OCI-LY3 (cell line): Measurements from ENCODE around the gene TAF5L.

Experiments
- H2AFZ ChIP-seq: fragments of 200-600, 300-600 bp; shearing (Covaris generic); 2 replicates; pipeline ENCODE4 v1.6.0; 2014; ENCODE audit warnings: antibody characterized with exemption, low read depth, low read length
- H3K27ac ChIP-seq: fragments of 200-600, 300-600 bp; sonication (generic); 2 replicates; pipeline ENCODE4 v1.5.1; 2014; ENCODE audit warnings: mild to moderate bottlenecking, low read length, moderate library complexity, mixed read lengths
- H3K27me3 ChIP-seq: fragments of 200-600, 300-600 bp; sonication (generic); 2 replicates; pipeline ENCODE4 v1.6.1; 2014; ENCODE audit warnings: low read depth, low read length, mixed read lengths
- H3K36me3 ChIP-seq: fragments of 200-600, 300-600 bp; sonication (generic); replicated peaks from 2 replicates; pipeline ENCODE3; 2014; ENCODE audit warnings: low read depth, low read length, mixed read lengths
- H3K4me1 ChIP-seq: fragments of 300-600, 200-600 bp; sonication (generic); 2 replicates; pipeline ENCODE4 v1.6.1; 2014; ENCODE audit warnings: low read length, mixed read lengths
- H3K4me2 ChIP-seq: fragments of 200-600, 300-600 bp; sonication (generic); 2 replicates; pipeline ENCODE4 v1.6.1; 2014; ENCODE audit warnings: low read length, mixed read lengths
- H3K4me3 ChIP-seq: fragments of 300-600, 200-600 bp; sonication (generic); 2 replicates; pipeline ENCODE4 v1.5.1; 2014; ENCODE audit warnings: antibody characterized with exemption, mild to moderate bottlenecking, low read length, moderate library complexity
- H3K79me2 ChIP-seq: fragments of 300-600, 200-600 bp; shearing (Covaris generic); 2 replicates; pipeline ENCODE4 v1.6.1; 2014; ENCODE audit warnings: mild to moderate bottlenecking, low read length, mixed read lengths
- H3K9ac ChIP-seq: fragments of 300-600, 200-600 bp; shearing (Covaris generic); 2 replicates; pipeline ENCODE4 v1.6.0; 2014; ENCODE audit warnings: mild to moderate bottlenecking, low read length, moderate library complexity
- H3K9me3 ChIP-seq: fragments of 200-600, 300-600 bp; shearing (Covaris generic); 2 replicates; pipeline ENCODE4 v1.6.1; 2014; ENCODE audit warnings: low read length, mixed read lengths; ENCODE audit not compliant: insufficient read depth
- H4K20me1 ChIP-seq: fragments of 200-600, 300-600 bp; sonication (generic); 2 replicates; pipeline ENCODE4 v1.6.1; 2016; ENCODE audit warnings: low read length, mixed read lengths; ENCODE audit not compliant: insufficient read depth
- CTCF ChIP-seq: fragments of 200-600, 300-600 bp; sonication (generic); IDR thresholded peaks from 2 replicates; pipeline ENCODE4 v1.5.1; 2014; ENCODE audit warnings: antibody characterized with exemption, low read length, low read depth
- EZH2phosphoT487 ChIP-seq: fragments of 200-600 bp; shearing (Covaris generic); IDR thresholded peaks from 2 replicates; pipeline ENCODE4 v1.6.1; 2018; ENCODE audit warnings: antibody characterized with exemption, mixed run types, low read depth

TAF5L gene

GRCh38 chr1:229593800-229594199, 32.1 kb downstream of the TAF5L start:
- peaks cover 5% of the 10 kb centered on the region for H3K79me2 ChIP-seq
- no peaks in the 10 kb centered on the region for H3K27me3 ChIP-seq

GRCh38 chr1:229590119-229590518, 35.8 kb downstream of the TAF5L start:
- H3K9me3 ChIP-seq, result no peaks in the 10 kb centered on the region
- no peaks in the 10 kb centered on the region for H3K79me2 ChIP-seq
- peaks cover 16% of the 10 kb centered on the region for H3K36me3 ChIP-seq
- H3K4me1 ChIP-seq, result no peaks in the 10 kb centered on the region
- H4K20me1 ChIP-seq, result no peaks in the 10 kb centered on the region
- no peak overlapping the region for H3K9ac ChIP-seq
- TF ChIP-seq EZH2phosphoT487, result no peak
- no peak for TF ChIP-seq CTCF
- H3K4me2 ChIP-seq, result no peak overlapping the region
- H3K27me3 ChIP-seq, result no peaks in the 10 kb centered on the region
- H3K4me3 ChIP-seq, result no peak overlapping the region
- H3K27ac ChIP-seq, result no peak overlapping the region
- no peak overlapping the region for H2AFZ ChIP-seq

More at GRCh38 chr1:229593800-229594199, 32.1 kb downstream of the TAF5L start:
- TF ChIP-seq EZH2phosphoT487, result no peak
- no peak for TF ChIP-seq CTCF
- no peaks in the 10 kb centered on the region for H3K9me3 ChIP-seq
- no peak overlapping the region for H3K9ac ChIP-seq
- peaks cover 22% of the 10 kb centered on the region for H3K36me3 ChIP-seq
- H4K20me1 ChIP-seq, result 0 out of 2 replicates have a peak, but pooled peaks cover 4% of the 10 kb centered on the region
- no peak overlapping the region for H3K27ac ChIP-seq
- no peaks in the 10 kb centered on the region for H3K4me1 ChIP-seq
- H3K4me3 ChIP-seq, result no peak overlapping the region
- H3K4me2 ChIP-seq, result no peak overlapping the region
- no peak overlapping the region for H2AFZ ChIP-seq

- H3K4me1 ChIP-seq, result no peaks in the 10 kb centered on the region
- no peak overlapping the region for H3K4me3 ChIP-seq
- no peaks in the 10 kb centered on the region for H4K20me1 ChIP-seq
- no peak overlapping the region for H2AFZ ChIP-seq
- no peaks in the 10 kb centered on the region for H3K36me3 ChIP-seq
- H3K79me2 ChIP-seq, result no peaks in the 10 kb centered on the region
- no peaks in the 10 kb centered on the region for H3K27me3 ChIP-seq
- no peak for TF ChIP-seq EZH2phosphoT487
- no peak for TF ChIP-seq CTCF
- H3K9me3 ChIP-seq, result no peaks in the 10 kb centered on the region
- H3K9ac ChIP-seq, result no peak overlapping the region
- no peak overlapping the region for H3K4me2 ChIP-seq
- no peak overlapping the region for H3K27ac ChIP-seq
Observed at GRCh38 chr1:229585338-229585737, 40.6 kb downstream of the TAF5L start.

GRCh38 chr1:229582715-229583114, 43.2 kb downstream of the TAF5L start:
- Histone ChIP-seq H3K9ac (no peak overlapping the region), H3K27ac (no peak overlapping the region), H3K79me2 (no peaks in the 10 kb centered on the region), H4K20me1 (no peaks in the 10 kb centered on the region), H3K4me3 (no peak overlapping the region), H3K9me3 (no peaks in the 10 kb centered on the region), H2AFZ (no peak overlapping the region), H3K27me3 (no peaks in the 10 kb centered on the region), H3K36me3 (no peaks in the 10 kb centered on the region), H3K4me1 (peaks cover 14% of the 10 kb centered on the region), H3K4me2 (no peak overlapping the region)
- no peak for TF ChIP-seq EZH2phosphoT487
- TF ChIP-seq CTCF, result no peak
